ENCODE measurements around the gene ADGRB2. TPM values are rescaled to one million over a fixed set of nuclear protein-coding genes. Genes with fewer than 3 reads are reported as not detected.

Gene ADGRB2
- total and polyA plus RNA-seq, 2 experiments from 2014 or later: 0.51 to 3.6 TPM

GRCh38 chr1:31762726-31763670 is 1.1 kb downstream of the ADGRB2 start:
- no peaks in the 10 kb centered on the region; the same call in 1 of the 2 replicates for H3K27me3 ChIP-seq (replicated peaks; ENCODE audit: insufficient read depth)
- no peaks in the 10 kb centered on the region for H4K20me1 ChIP-seq (ENCODE audit: insufficient read depth)
- peak; percentile 76 for DNase-seq
- H2AFZ ChIP-seq: peak overlapping the region; percentile 33
- H3K36me3 ChIP-seq (ENCODE audit: low read depth): no peaks in the 10 kb centered on the region
- H3K4me1 ChIP-seq (ENCODE audit: insufficient read depth): peaks cover 8% of the 10 kb centered on the region
- TF ChIP-seq EZH2 (IDR thresholded peaks at IDR 0.05; ENCODE audit: insufficient read depth, poor library complexity, severe bottlenecking): no peak
- TF ChIP-seq EZH2phosphoT487 (IDR thresholded peaks at IDR 0.05; ENCODE audit: insufficient read depth, low read depth): 0 out of 2 replicates have a peak, but pooled peaks have one; percentile 16
- peak overlapping the region; percentile 78 for H3K4me3 ChIP-seq
- no peak overlapping the region for H3K27ac ChIP-seq
- H3K9me2 ChIP-seq (ENCODE audit: insufficient read depth): no peaks in the 10 kb centered on the region
- 3 to 6% methylated on average over 21 to 57 of the region's 60 CpGs for WGBS, 2 experiments (ENCODE audit: low coverage in 1 of 2, low lambda C conversion rate in 2 of 2, missing lambda C conversion rate in 2 of 2)
- peak overlapping the region; percentile 85 for H3K4me2 ChIP-seq (ENCODE audit: unreplicated experiment)
- no peaks in the 10 kb centered on the region for H3K9me3 ChIP-seq (ENCODE audit: low read depth)
- in situ Hi-C loops (cut with MboI): no loop called here
- H3F3A ChIP-seq (ENCODE audit: insufficient read depth): no peaks in the 10 kb centered on the region
- H3K79me2 ChIP-seq (ENCODE audit: insufficient read depth): no peaks in the 10 kb centered on the region
- H3K9ac ChIP-seq: 0 out of 2 replicates have a peak overlapping the region, but pooled peaks have one; percentile 45

- Histone ChIP-seq H3K9me3 (ENCODE audit: low read depth) (no peaks in the 10 kb centered on the region), H3K4me3 (peak overlapping the region; percentile 78), H3K4me2 (ENCODE audit: unreplicated experiment) (no peak overlapping the region), H3K36me3 (ENCODE audit: low read depth) (no peaks in the 10 kb centered on the region), H2AFZ (no peak overlapping the region), H3F3A (ENCODE audit: insufficient read depth) (no peaks in the 10 kb centered on the region), H4K20me1 (ENCODE audit: insufficient read depth) (no peaks in the 10 kb centered on the region), H3K9me2 (ENCODE audit: insufficient read depth) (no peaks in the 10 kb centered on the region), H3K79me2 (ENCODE audit: insufficient read depth) (no peaks in the 10 kb centered on the region), H3K27ac (no peak overlapping the region), H3K4me1 (ENCODE audit: insufficient read depth) (peaks cover 8% of the 10 kb centered on the region), H3K27me3 (replicated peaks; ENCODE audit: insufficient read depth) (no peaks in the 10 kb centered on the region), H3K9ac (no peak overlapping the region)
- in situ Hi-C loops (cut with MboI): no loop called here
- TF ChIP-seq EZH2 (IDR thresholded peaks at IDR 0.05; ENCODE audit: insufficient read depth, poor library complexity, severe bottlenecking) (no peak), EZH2phosphoT487 (IDR thresholded peaks at IDR 0.05; ENCODE audit: insufficient read depth, low read depth) (no peak)
- no peak for DNase-seq
- 40 to 57% methylated on average over 6 to 7 of the region's 7 CpGs for WGBS, 2 experiments (ENCODE audit: low coverage in 1 of 2, low lambda C conversion rate in 2 of 2, missing lambda C conversion rate in 2 of 2)
Measured at GRCh38 chr1:31762323-31762722, 1.8 kb downstream of the ADGRB2 start.

- Histone ChIP-seq H4K20me1 (ENCODE audit: insufficient read depth) (no peaks in the 10 kb centered on the region), H3K4me3 (no peak overlapping the region), H3K79me2 (ENCODE audit: insufficient read depth) (no peaks in the 10 kb centered on the region), H3K27ac (no peak overlapping the region), H3K9me2 (ENCODE audit: insufficient read depth) (no peaks in the 10 kb centered on the region), H3F3A (ENCODE audit: insufficient read depth) (no peaks in the 10 kb centered on the region), H3K36me3 (ENCODE audit: low read depth) (no peaks in the 10 kb centered on the region), H2AFZ (no peak overlapping the region), H3K4me2 (ENCODE audit: unreplicated experiment) (no peak overlapping the region), H3K9ac (no peak overlapping the region), H3K4me1 (ENCODE audit: insufficient read depth) (peaks cover 8% of the 10 kb centered on the region), H3K9me3 (ENCODE audit: low read depth) (no peaks in the 10 kb centered on the region), H3K27me3 (replicated peaks; ENCODE audit: insufficient read depth) (no peaks in the 10 kb centered on the region)
- WGBS, 2 experiments (ENCODE audit: low coverage in 1 of 2, low lambda C conversion rate in 2 of 2, missing lambda C conversion rate in 2 of 2): 46 to 54% methylated on average over 5 to 6 of the region's 6 CpGs
- DNase-seq: peak; percentile 43
- TF ChIP-seq EZH2 (IDR thresholded peaks at IDR 0.05; ENCODE audit: insufficient read depth, poor library complexity, severe bottlenecking): no peak
- TF ChIP-seq EZH2phosphoT487 (IDR thresholded peaks at IDR 0.05; ENCODE audit: insufficient read depth, low read depth): no peak
- in situ Hi-C loops (cut with MboI): no loop called here
Measured at GRCh38 chr1:31761883-31762282, 2.3 kb downstream of the ADGRB2 start.

- H3K27ac ChIP-seq: no peak overlapping the region
Measured at GRCh38 chr1:31760471-31761470, 3.4 kb downstream of the ADGRB2 start.

More at GRCh38 chr1:31760471-31761470, 3.4 kb downstream of the ADGRB2 start:
- in situ Hi-C loops (cut with MboI): no loop called here
- Histone ChIP-seq H3K9me2 (ENCODE audit: insufficient read depth) (no peaks in the 10 kb centered on the region), H3K4me3 (peak overlapping the region; percentile 64), H3K4me1 (ENCODE audit: insufficient read depth) (peaks cover 8% of the 10 kb centered on the region), H3K79me2 (ENCODE audit: insufficient read depth) (no peaks in the 10 kb centered on the region), H3K4me2 (ENCODE audit: unreplicated experiment) (peak overlapping the region; percentile 88), H3F3A (ENCODE audit: insufficient read depth) (no peaks in the 10 kb centered on the region), H4K20me1 (ENCODE audit: insufficient read depth) (no peaks in the 10 kb centered on the region), H3K9me3 (ENCODE audit: low read depth) (no peaks in the 10 kb centered on the region), H3K27me3 (replicated peaks; ENCODE audit: insufficient read depth) (no peaks in the 10 kb centered on the region), H3K9ac (peak overlapping the region; percentile 71), H3K36me3 (ENCODE audit: low read depth) (no peaks in the 10 kb centered on the region), H2AFZ (peak overlapping the region; percentile 82)
- 8 to 9% methylated on average over 26 to 63 of the region's 63 CpGs for WGBS, 2 experiments (ENCODE audit: low coverage in 1 of 2, low lambda C conversion rate in 2 of 2, missing lambda C conversion rate in 2 of 2)
- TF ChIP-seq EZH2 (IDR thresholded peaks at IDR 0.05; ENCODE audit: insufficient read depth, poor library complexity, severe bottlenecking) (no peak), EZH2phosphoT487 (IDR thresholded peaks at IDR 0.05; ENCODE audit: insufficient read depth, low read depth) (no peak)
- DNase-seq: peak; percentile 84

All from GM23248 (cell line).